HCT116 (cell line): Measurements from ENCODE around the gene FOXK1. TPM values are rescaled to one million over a fixed set of nuclear protein-coding genes. Genes with fewer than 3 reads are reported as not detected.

Experiments used
- ATAC-seq: fragments of 200-7000 bp; cut with Tn5 transposase; 2 replicates; pipeline ENCODE4 v1.9.1; 2020; ENCODE audit warnings: mild to moderate bottlenecking, moderate library complexity
- BruUV-seq: library from RNA; stranded (reverse); fragments of 400-500 nt; replicated peaks from 2 replicates; lab custom pipeline; 2021; lab: Mats Ljungman, UMichigan
- CTCF ChIA-PET: fragments of 300-600 bp; sonication (Branson Sonifier 250); formaldehyde crosslinking; loops from one replicate; lab custom pipeline; 2021; ENCODE audit warnings: antibody characterized with exemption; lab: Charles Lee
- POLR2A ChIA-PET: fragments of 300-600, 350-600 bp; sonication (Branson Sonifier 250); formaldehyde crosslinking; loops from one replicate; lab custom pipeline; 2021; ENCODE audit warnings: antibody characterized with exemption; lab: Charles Lee
- RAD21 ChIA-PET, 2 experiments: fragments of 300-600 bp; sonication (Branson Sonifier 250); formaldehyde crosslinking; loops; one replicate each; lab custom pipeline; 2023; ENCODE audit warnings: low total read pairs in 2 of 2; ENCODE audit not compliant: uncharacterized antibody in 2 of 2, unreplicated experiment in 2 of 2, low non-redundant PET in 1 of 2; lab: Charles Lee
- DNase-seq: peaks from one replicate; pipeline ENCODE4 v3.0.0-alpha.2; 2010; ENCODE audit warnings: low read depth, low spot score
- H2AFZ ChIP-seq: fragments of 200-600 bp; shearing (Covaris generic), sonication (generic); 2 replicates; pipeline ENCODE4 v1.6.1; 2017; ENCODE audit warnings: low read depth, mixed run types, mixed read lengths, antibody characterized with exemption, low read length; ENCODE audit not compliant: poor library complexity, severe bottlenecking
- H3K27ac ChIP-seq: 2 replicates; pipeline ENCODE4 v1.5.1; 2012; ENCODE audit warnings: low read depth, low read length
- H3K27me3 ChIP-seq: fragments of 200-600 bp; sonication (generic); 2 replicates; pipeline ENCODE4 v1.6.1; 2016; ENCODE audit warnings: mixed run types, low read length, mixed read lengths; ENCODE audit not compliant: insufficient read depth
- H3K36me3 ChIP-seq, 2 experiments: fragments of 200-500 bp in 1 of 2; fragments of 200-600 bp in 1 of 2; sonication (Bioruptor generic) in 1 of 2; sonication (generic) in 1 of 2; 2 replicates each; pipeline versions ENCODE4 v1.5.1 to v1.6.1; 2014 to 2016; ENCODE audit warnings: low read length in 2 of 2, inconsistent platforms in 1 of 2, mixed read lengths in 1 of 2, mixed run types in 1 of 2; ENCODE audit not compliant: insufficient read depth in 2 of 2, control insufficient read depth in 1 of 2
- H3K4me1 ChIP-seq, 2 experiments: fragments of 200-600 bp in 1 of 2; sonication (generic) in 1 of 2; 2 replicates each; pipeline versions ENCODE4 v1.5.1 to v1.6.1; 2012 to 2017; ENCODE audit warnings: low read length in 2 of 2, inconsistent platforms in 1 of 2, mild to moderate bottlenecking in 1 of 2, mixed read lengths in 1 of 2, mixed run types in 1 of 2, moderate library complexity in 1 of 2; ENCODE audit not compliant: insufficient read depth in 2 of 2, control insufficient read depth in 1 of 2
- H3K4me2 ChIP-seq: fragments of 200-600 bp; sonication (generic); 2 replicates; pipeline ENCODE4 v1.6.1; 2017; ENCODE audit warnings: mixed run types, low read length, mixed read lengths
- H3K4me3 ChIP-seq, 2 experiments: fragments of 200-600 bp in 1 of 2; sonication (generic) in 1 of 2; replicated peaks in 1 of 2; 2 replicates each; pipeline ENCODE4 v1.5.1; 2011 to 2016; ENCODE audit warnings: low read length in 2 of 2, control low read depth in 1 of 2, low read depth in 1 of 2, mild to moderate bottlenecking in 1 of 2, mixed read lengths in 1 of 2, mixed run types in 1 of 2
- H3K79me2 ChIP-seq: fragments of 200-600 bp; sonication (generic); 2 replicates; pipeline ENCODE4 v1.6.1; 2017; ENCODE audit warnings: mild to moderate bottlenecking, mixed run types, low read length, moderate library complexity, mixed read lengths; ENCODE audit not compliant: insufficient read depth
- H3K9ac ChIP-seq: fragments of 200-600 bp; sonication (generic); 2 replicates; pipeline ENCODE4 v1.6.1; 2016; ENCODE audit warnings: low read length, mixed read lengths
- H3K9me2 ChIP-seq: fragments of 200-600 bp; sonication (generic), shearing (Covaris generic); 2 replicates; pipeline ENCODE4 v1.6.1; 2017; ENCODE audit warnings: mixed run types, mild to moderate bottlenecking, moderate library complexity; ENCODE audit not compliant: insufficient read depth
- H3K9me3 ChIP-seq, 2 experiments: fragments of 200-500 bp in 1 of 2; fragments of 200-600 bp in 1 of 2; sonication (Bioruptor generic) in 1 of 2; sonication (generic) in 1 of 2; 2 replicates each; pipeline ENCODE4 v1.6.1; 2014 to 2017; ENCODE audit warnings: low read length in 2 of 2, mixed read lengths in 2 of 2, inconsistent platforms in 1 of 2, low read depth in 1 of 2, mild to moderate bottlenecking in 1 of 2, mixed run types in 1 of 2, moderate library complexity in 1 of 2; ENCODE audit not compliant: control insufficient read depth in 1 of 2, insufficient read depth in 1 of 2
- H4K20me1 ChIP-seq: fragments of 200-600 bp; sonication (generic), shearing (Covaris generic); 2 replicates; pipeline ENCODE4 v1.6.1; 2017; ENCODE audit warnings: mixed run types, mild to moderate bottlenecking, moderate library complexity; ENCODE audit not compliant: insufficient read depth
- CBX3 ChIP-seq: IDR thresholded peaks from 2 replicates; pipeline ENCODE4 v1.6.1; 2012; ENCODE audit warnings: low read depth
- EZH2 ChIP-seq: fragments of 200-600 bp; sonication (generic); IDR thresholded peaks from 2 replicates; pipeline ENCODE4 v1.6.1; 2017; ENCODE audit warnings: antibody characterized with exemption, mixed run types
- SIN3A ChIP-seq: IDR thresholded peaks from 2 replicates; pipeline ENCODE4 v1.6.1; 2012; ENCODE audit warnings: low read depth
- YY1 ChIP-seq: IDR thresholded peaks from 2 replicates; pipeline ENCODE4 v1.6.1; 2011; ENCODE audit warnings: low read length, low read depth, moderate library complexity, mild to moderate bottlenecking; ENCODE audit not compliant: insufficient replicate concordance; ENCODE audit errors: extremely low read depth
- intact Hi-C: fragments of 100-400 bp; cut with micrococcal nuclease; formaldehyde crosslinking; loops from 2 replicates; pipeline ENCODE4 v1.10.0; 2022
- total RNA-seq: library from RNA; stranded (reverse); gene quantifications from one replicate; pipeline ENCODE4 v1.2.1, GENCODE V29; 2021; ENCODE audit not compliant: unreplicated experiment
- TF ChIP-seq, protein P1 (sequence below), 3 experiments: fragments of 200-600 bp in 1 of 3; sonication (generic) in 1 of 3; IDR thresholded peaks in 2 of 3; conservative IDR thresholded peaks in 1 of 3; 2 replicates each; pipeline ENCODE4 v1.5.1; 2012 to 2017; ENCODE audit warnings: low read depth in 2 of 3, low read length in 2 of 3, antibody characterized with exemption in 1 of 3, borderline replicate concordance in 1 of 3, control low read depth in 1 of 3, mild to moderate bottlenecking in 1 of 3, mixed read lengths in 1 of 3, mixed run types in 1 of 3, moderate library complexity in 1 of 3; ENCODE audit not compliant: insufficient read depth in 1 of 3
- TF ChIP-seq, protein P2 (sequence below): IDR thresholded peaks from 2 replicates; pipeline ENCODE4 v1.6.1; 2012
- TF ChIP-seq, protein P3 (sequence below): IDR thresholded peaks from 2 replicates; pipeline ENCODE4 v1.6.1; 2011; ENCODE audit warnings: mild to moderate bottlenecking, low read length, moderate library complexity; ENCODE audit not compliant: insufficient replicate concordance; ENCODE audit errors: extremely low read depth

Gene FOXK1
- total RNA-seq, 1 experiment from 2014 or later = 60.5 TPM

DNA sequence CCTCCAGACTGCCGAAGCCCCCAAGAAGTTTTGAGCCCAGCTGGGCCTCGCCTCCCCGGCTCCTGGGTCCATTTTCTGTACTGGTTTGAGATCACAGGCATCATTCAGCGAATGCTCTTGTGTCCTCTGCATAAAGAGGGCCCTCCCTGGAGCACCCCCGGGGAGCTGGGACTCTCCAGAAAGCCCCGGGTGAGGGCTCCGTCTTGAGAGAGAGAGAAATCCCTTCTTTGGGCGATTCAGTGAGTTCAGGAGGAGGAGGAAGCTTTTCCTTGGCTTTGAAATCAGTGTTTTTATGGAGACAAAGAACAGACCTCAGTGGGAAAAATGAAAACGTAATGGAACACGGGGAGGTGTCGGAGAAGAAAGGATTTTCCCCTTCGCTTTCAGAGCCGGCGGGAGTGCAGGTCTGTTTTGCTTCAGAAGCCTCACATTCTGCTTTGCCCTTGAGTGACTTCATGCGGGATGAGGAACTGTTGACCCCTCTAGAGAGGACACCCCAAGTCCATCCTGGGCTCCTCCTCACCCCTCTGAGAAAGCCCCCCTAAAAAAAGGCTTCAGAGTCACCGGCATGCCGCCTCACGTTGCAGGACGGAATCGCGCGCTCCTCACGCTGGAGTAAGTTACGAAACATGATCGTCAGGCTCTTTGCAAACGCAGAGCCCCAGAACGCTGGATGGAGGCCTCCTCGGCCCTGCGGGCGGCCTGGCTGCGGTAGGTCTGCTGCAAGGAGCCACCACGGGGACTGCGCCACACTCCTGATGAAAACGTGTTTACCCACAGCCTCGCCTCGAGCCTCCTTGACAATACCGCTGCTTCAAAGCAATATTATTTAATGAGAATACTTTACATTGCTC lies 84.8 kb downstream of the FOXK1 start:
- CTCF ChIA-PET = no interaction called here
- no peaks in the 10 kb centered on the region for H3K9me3 ChIP-seq
- TF ChIP-seq CBX3 = no peak
- no peak for TF ChIP-seq YY1
- TF ChIP-seq SIN3A = no peak
- TF ChIP-seq EZH2 = no peak
- TF ChIP-seq, protein P1, sequence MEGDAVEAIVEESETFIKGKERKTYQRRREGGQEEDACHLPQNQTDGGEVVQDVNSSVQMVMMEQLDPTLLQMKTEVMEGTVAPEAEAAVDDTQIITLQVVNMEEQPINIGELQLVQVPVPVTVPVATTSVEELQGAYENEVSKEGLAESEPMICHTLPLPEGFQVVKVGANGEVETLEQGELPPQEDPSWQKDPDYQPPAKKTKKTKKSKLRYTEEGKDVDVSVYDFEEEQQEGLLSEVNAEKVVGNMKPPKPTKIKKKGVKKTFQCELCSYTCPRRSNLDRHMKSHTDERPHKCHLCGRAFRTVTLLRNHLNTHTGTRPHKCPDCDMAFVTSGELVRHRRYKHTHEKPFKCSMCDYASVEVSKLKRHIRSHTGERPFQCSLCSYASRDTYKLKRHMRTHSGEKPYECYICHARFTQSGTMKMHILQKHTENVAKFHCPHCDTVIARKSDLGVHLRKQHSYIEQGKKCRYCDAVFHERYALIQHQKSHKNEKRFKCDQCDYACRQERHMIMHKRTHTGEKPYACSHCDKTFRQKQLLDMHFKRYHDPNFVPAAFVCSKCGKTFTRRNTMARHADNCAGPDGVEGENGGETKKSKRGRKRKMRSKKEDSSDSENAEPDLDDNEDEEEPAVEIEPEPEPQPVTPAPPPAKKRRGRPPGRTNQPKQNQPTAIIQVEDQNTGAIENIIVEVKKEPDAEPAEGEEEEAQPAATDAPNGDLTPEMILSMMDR (IDR thresholded peaks at IDR 0.05 in 2 of 3, conservative IDR thresholded peaks at IDR 0.05 in 1 of 3; ENCODE audit: borderline replicate concordance in 1 of 3, insufficient read depth in 1 of 3, low read depth in 2 of 3, low read length in 2 of 3) = no peak
- TF ChIP-seq, protein P2, sequence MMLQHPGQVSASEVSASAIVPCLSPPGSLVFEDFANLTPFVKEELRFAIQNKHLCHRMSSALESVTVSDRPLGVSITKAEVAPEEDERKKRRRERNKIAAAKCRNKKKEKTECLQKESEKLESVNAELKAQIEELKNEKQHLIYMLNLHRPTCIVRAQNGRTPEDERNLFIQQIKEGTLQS = no peak
- TF ChIP-seq, protein P3, sequence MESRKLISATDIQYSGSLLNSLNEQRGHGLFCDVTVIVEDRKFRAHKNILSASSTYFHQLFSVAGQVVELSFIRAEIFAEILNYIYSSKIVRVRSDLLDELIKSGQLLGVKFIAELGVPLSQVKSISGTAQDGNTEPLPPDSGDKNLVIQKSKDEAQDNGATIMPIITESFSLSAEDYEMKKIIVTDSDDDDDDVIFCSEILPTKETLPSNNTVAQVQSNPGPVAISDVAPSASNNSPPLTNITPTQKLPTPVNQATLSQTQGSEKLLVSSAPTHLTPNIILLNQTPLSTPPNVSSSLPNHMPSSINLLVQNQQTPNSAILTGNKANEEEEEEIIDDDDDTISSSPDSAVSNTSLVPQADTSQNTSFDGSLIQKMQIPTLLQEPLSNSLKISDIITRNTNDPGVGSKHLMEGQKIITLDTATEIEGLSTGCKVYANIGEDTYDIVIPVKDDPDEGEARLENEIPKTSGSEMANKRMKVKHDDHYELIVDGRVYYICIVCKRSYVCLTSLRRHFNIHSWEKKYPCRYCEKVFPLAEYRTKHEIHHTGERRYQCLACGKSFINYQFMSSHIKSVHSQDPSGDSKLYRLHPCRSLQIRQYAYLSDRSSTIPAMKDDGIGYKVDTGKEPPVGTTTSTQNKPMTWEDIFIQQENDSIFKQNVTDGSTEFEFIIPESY = no peak
- TF ChIP-seq, all 23 proteins: peak for 0
- no peak overlapping the region for H3K4me2 ChIP-seq
- no peaks in the 10 kb centered on the region for H4K20me1 ChIP-seq
- intact Hi-C loops = no loop called here
- H3K4me3 ChIP-seq = no peak overlapping the region
- no peak for DNase-seq
- H3K27me3 ChIP-seq = no peaks in the 10 kb centered on the region
- ChIA-PET POLR2A (no interaction called here), RAD21 (no interaction called here)
- no peak overlapping the region for H3K9ac ChIP-seq
- peaks cover 14 to 18% of the 10 kb centered on the region in 2 experiments; a peak in 3 of 4 replicates for H3K36me3 ChIP-seq
- ATAC-seq = no peak
- H3K9me2 ChIP-seq = no peaks in the 10 kb centered on the region
- 0 out of 2 replicates have a peak, but pooled peaks cover 4% of the 10 kb centered on the region for H3K79me2 ChIP-seq
- BruUV-seq = no TSS peak
- no peaks in the 10 kb centered on the region for H3K4me1 ChIP-seq
- no peak overlapping the region for H3K27ac ChIP-seq
- H2AFZ ChIP-seq = no peak overlapping the region
